Ovary (tissue), 9 donors: Measurements from ENCODE around the gene FBLN2. TPM values are rescaled to one million over a fixed set of nuclear protein-coding genes. Genes with fewer than 3 reads are reported as not detected.

Experiments used
- DNase-seq, 5 donors: peaks; one replicate each; pipeline ENCODE4 v3.0.0-alpha.2; 2019 to 2020
- H3K27ac ChIP-seq, 2 donors: fragments of 200-600 bp; one replicate each; pipeline versions ENCODE4 v1.5.1 to v1.8.0; 2019 to 2022
- H3K27me3 ChIP-seq: fragments of 200-600 bp; one replicate; pipeline ENCODE4 v1.8.0; 2022
- H3K36me3 ChIP-seq: fragments of 200-600 bp; sonication (generic); one replicate; pipeline ENCODE4 v1.5.1; 2019
- H3K4me1 ChIP-seq: one replicate; pipeline ENCODE4 v1.8.1; 2013; ENCODE audit warnings: mild to moderate bottlenecking, moderate library complexity; ENCODE audit not compliant: insufficient read depth
- H3K4me3 ChIP-seq: fragments of 200-600 bp; sonication (generic); one replicate; pipeline ENCODE4 v1.5.1; 2017
- H3K9me3 ChIP-seq, 2 donors: fragments of 200-600 bp in 1 of 2; sonication (generic) in 1 of 2; one replicate each; pipeline versions ENCODE4 v1.5.1 to v1.8.1; 2013 to 2019; ENCODE audit warnings: mild to moderate bottlenecking in 1 of 2, moderate library complexity in 1 of 2
- EP300 ChIP-seq: sonication (generic); formaldehyde crosslinking; IDR thresholded peaks from one replicate; pipeline ENCODE4 v1.6.1; 2017; ENCODE audit warnings: antibody characterized with exemption
- POLR2A ChIP-seq: fragments of 450-650 bp; IDR thresholded peaks from one replicate; pipeline ENCODE4 v1.6.1; 2017; ENCODE audit warnings: antibody characterized with exemption, mild to moderate bottlenecking, moderate library complexity
- WGBS, 3 donors: extraction: QIAGEN DNeasy Blood & Tissue Kit in 1 of 3; methylation state at CpG; one replicate each; pipeline versions ENCODE4 v1.1.5 to v1.1.7; 2013 to 2017; 5-methylcytosine and 5-hydroxymethylcytosine counted together
- intact Hi-C, 4 donors: fragments of 100-400 bp; cut with DNase I; formaldehyde crosslinking; loops; one replicate each; pipeline versions ENCODE4 v1.11.0 to v1.15.1; 2022 to 2023
- polyA plus RNA-seq, 2 donors: library from polyadenylated mRNA; stranded (reverse); fragments of 200-250 nt in 1 of 2; fragments of 350-450 nt in 1 of 2; fragmentation: Illumina TruSeq in 1 of 2; extraction: RNeasy Lipid Tissue Mini Kit (QIAGEN cat#74804) in 1 of 2; gene quantifications; one replicate each; pipeline ENCODE4 v1.2.3, GENCODE V29; 2013 to 2014
- total RNA-seq, 7 donors: library from RNA; depleted of rRNA in 2 of 7; stranded (reverse); fragments of >200 nt in 2 of 7; fragmentation: NEBNext Ultra II Directional in 3 of 7; extraction: Animal tissue kit (Norgen Biotek cat#: 25700) in 3 of 7; gene quantifications; one replicate each; pipeline versions ENCODE4 v1.1.0 to v1.2.4, GENCODE V29; 2016 to 2023
- TF ChIP-seq, protein P1 (sequence below), 3 donors: fragments of 450-650 bp in 2 of 3; fragments of 200-600 bp in 1 of 3; IDR thresholded peaks; one replicate each; pipeline versions ENCODE4 v1.5.1 to v1.8.0; 2016 to 2022; ENCODE audit warnings: antibody characterized with exemption in 3 of 3, mild to moderate bottlenecking in 1 of 3
- donor health status: DM: no; HTN: no; CAD: no; lungs with moderate emphysema.
- donor health status: DM: no; HTN: no; CAD: no.
- donor health status: Bipolar disorder and iron deficiency.
- donor health status: DM: yes; HTN: yes; CAD: no.
- donor health status: DM: no; HTN: no; CAD: no.
- donor health status: DM: yes; HTN: yes; CAD: no.

Gene FBLN2
- total and polyA plus RNA-seq, 9 donors = 4.0 to 18.2 (median 8.1) TPM

GRCh38 chr3:13501521-13501920 lies 47.4 kb upstream of the FBLN2 start:
- WGBS, 3 donors = 93 to 98% (median 94%) methylated on average over 4 of the region's 4 CpGs
- Histone ChIP-seq H3K27me3 (no peaks in the 10 kb centered on the region), H3K4me3 (no peak overlapping the region), H3K36me3 (no peaks in the 10 kb centered on the region), H3K9me3 (no peaks in the 10 kb centered on the region), H3K4me1 (peaks cover 1% of the 10 kb centered on the region), H3K27ac (no peak overlapping the region)
- TF ChIP-seq, protein P1, sequence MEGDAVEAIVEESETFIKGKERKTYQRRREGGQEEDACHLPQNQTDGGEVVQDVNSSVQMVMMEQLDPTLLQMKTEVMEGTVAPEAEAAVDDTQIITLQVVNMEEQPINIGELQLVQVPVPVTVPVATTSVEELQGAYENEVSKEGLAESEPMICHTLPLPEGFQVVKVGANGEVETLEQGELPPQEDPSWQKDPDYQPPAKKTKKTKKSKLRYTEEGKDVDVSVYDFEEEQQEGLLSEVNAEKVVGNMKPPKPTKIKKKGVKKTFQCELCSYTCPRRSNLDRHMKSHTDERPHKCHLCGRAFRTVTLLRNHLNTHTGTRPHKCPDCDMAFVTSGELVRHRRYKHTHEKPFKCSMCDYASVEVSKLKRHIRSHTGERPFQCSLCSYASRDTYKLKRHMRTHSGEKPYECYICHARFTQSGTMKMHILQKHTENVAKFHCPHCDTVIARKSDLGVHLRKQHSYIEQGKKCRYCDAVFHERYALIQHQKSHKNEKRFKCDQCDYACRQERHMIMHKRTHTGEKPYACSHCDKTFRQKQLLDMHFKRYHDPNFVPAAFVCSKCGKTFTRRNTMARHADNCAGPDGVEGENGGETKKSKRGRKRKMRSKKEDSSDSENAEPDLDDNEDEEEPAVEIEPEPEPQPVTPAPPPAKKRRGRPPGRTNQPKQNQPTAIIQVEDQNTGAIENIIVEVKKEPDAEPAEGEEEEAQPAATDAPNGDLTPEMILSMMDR (IDR thresholded peaks at IDR 0.05) = no peak
- TF ChIP-seq EP300 (no peak), POLR2A (no peak)
- peak in 1 of 5 donors; percentile 15 for DNase-seq
- intact Hi-C loops = loop anchor here in 1 of 4 donors (2.0 kb wide), 1 partner anchor 145 kb away; no protein-coding TSS in a partner anchor

DNA sequence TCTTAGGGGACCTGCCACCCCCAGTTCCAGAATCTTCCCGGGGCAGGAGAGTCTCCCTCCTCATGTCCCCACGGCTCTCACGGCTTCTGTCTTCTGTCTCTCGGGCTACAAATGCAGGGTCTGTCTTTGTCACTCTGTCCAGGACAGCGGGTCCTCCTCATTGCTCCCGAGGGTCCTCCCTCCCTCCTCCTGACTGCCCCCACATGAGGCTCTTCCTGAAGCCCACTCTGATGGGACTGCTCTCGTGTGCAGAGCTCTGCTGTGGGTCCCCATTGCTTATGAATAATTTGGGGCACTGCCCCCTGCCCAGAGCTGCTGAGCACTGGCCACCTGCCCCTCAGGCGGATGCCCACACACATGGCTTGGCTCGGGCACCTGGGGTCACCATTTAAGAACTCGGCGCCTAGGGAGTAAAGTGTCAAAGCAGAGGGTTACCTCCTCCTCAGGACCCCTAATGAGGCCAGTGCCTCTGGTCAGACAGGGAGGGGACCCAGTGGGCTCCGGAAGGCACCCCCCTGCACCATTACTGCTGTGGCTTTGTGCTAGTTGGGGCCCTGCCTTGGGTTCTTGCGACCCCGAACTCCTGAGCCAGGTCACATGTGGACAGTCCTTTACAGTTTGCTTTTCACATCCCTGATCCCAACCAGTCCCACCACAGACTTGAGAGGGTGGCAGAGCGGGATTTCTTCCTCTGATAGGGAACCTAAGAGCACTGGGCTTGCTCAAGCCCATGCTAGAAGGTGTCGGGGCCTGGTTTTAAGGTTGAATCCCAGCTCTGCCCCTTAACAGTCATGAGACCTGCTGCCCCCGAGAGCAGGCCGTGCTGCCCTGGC lies 46.8 kb upstream of the FBLN2 start:
- Histone ChIP-seq H3K27ac (no peak overlapping the region), H3K4me3 (no peak overlapping the region), H3K36me3 (no peaks in the 10 kb centered on the region), H3K4me1 (no peaks in the 10 kb centered on the region), H3K27me3 (no peaks in the 10 kb centered on the region), H3K9me3 (no peaks in the 10 kb centered on the region)
- whole genome bisulfite sequencing, 3 donors = 91 to 95% (median 92%) methylated on average over 18 of the region's 18 CpGs
- intact Hi-C loops = loop anchor here in 1 of 4 donors (2.0 kb wide), 1 partner anchor 145 kb away; no protein-coding TSS in a partner anchor
- no peak for TF ChIP-seq EP300
- TF ChIP-seq, protein P1 (IDR thresholded peaks at IDR 0.05) = no peak
- TF ChIP-seq POLR2A = no peak
- DNase-seq = peak in 1 of 5 donors; percentile 13

DNA sequence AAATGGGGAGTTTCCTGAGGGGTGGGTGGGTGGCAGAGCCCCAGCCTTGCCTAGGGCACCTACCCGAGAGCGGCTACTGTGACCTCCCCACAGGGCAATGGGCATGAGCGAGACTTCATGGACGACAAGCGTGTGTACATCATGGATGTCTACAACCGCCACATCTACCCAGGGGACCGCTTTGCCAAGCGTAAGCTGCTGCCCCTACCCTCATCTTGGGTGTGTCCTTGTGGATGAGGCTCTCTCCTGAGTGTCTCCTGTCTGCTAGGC lies 46.2 kb upstream of the FBLN2 start:
- TF ChIP-seq POLR2A (no peak), EP300 (no peak)
- TF ChIP-seq, protein P1 (IDR thresholded peaks at IDR 0.05) = no peak
- no peak for DNase-seq
- Histone ChIP-seq H3K9me3 (no peaks in the 10 kb centered on the region), H3K27ac (no peak overlapping the region), H3K27me3 (no peaks in the 10 kb centered on the region), H3K4me1 (peaks cover 4% of the 10 kb centered on the region), H3K4me3 (no peak overlapping the region), H3K36me3 (no peaks in the 10 kb centered on the region)
- intact Hi-C loops = no loop called here
- WGBS, 3 donors = 97 to 100% (median 98%) methylated on average over 8 of the region's 8 CpGs

DNA sequence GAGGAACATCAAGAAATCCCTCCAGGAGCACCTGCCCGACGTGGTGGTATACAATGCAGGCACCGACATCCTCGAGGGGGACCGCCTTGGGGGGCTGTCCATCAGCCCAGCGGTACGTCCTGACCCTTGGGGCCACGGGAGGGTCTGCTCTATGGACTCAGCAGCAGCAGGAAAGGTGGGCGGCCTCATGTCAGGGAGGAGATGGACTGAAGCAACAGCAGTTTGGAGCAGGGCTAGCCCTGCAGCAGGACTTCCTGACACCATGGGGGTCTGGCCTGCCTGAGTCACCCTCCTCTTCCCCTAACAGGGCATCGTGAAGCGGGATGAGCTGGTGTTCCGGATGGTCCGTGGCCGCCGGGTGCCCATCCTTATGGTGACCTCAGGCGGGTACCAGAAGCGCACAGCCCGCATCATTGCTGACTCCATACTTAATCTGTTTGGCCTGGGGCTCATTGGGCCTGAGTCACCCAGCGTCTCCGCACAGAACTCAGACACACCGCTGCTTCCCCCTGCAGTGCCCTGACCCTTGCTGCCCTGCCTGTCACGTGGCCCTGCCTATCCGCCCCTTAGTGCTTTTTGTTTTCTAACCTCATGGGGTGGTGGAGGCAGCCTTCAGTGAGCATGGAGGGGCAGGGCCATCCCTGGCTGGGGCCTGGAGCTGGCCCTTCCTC lies 44.6 kb upstream of the FBLN2 start:
- Histone ChIP-seq H3K36me3 (no peaks in the 10 kb centered on the region), H3K4me1 (peaks cover 7% of the 10 kb centered on the region), H3K4me3 (no peak overlapping the region), H3K27ac (no peak overlapping the region), H3K9me3 (no peaks in the 10 kb centered on the region), H3K27me3 (no peaks in the 10 kb centered on the region)
- TF ChIP-seq, protein P1 (IDR thresholded peaks at IDR 0.05) = no peak
- no peak for TF ChIP-seq POLR2A
- TF ChIP-seq EP300 = no peak
- intact Hi-C loops = no loop called here
- peak in 1 of 5 donors; percentile 23 for DNase-seq
- WGBS, 3 donors = 87 to 91% (median 89%) methylated on average over 23 of the region's 23 CpGs
